Retina (tissue), 1 donor: ENCODE data around the gene UGT1A7.
"Not testable (repeated sequence)": the region's sequence is repeated elsewhere in the genome, so short reads cannot be mapped to it uniquely, and the experiment has no call there.

Experiments
- DNase-seq: peaks from one replicate; pipeline ENCODE4 v3.0.0-alpha.2; 2016

Gene UGT1A7

GRCh38 chr2:233684640-233685039, 2.9 kb downstream of the UGT1A7 start:
- no peak for DNase-seq

- DNase-seq = no peak
Observed at GRCh38 chr2:233686928-233687327, 5.2 kb downstream of the UGT1A7 start.

- no peak for DNase-seq
Observed at GRCh38 chr2:233688341-233688740, 6.6 kb downstream of the UGT1A7 start.

GRCh38 chr2:233689031-233689430, 7.3 kb downstream of the UGT1A7 start:
- DNase-seq = no peak

GRCh38 chr2:233689501-233689900, 7.8 kb downstream of the UGT1A7 start:
- DNase-seq = no peak

- no peak for DNase-seq
Observed at GRCh38 chr2:233690444-233690843, 8.7 kb downstream of the UGT1A7 start.

- DNase-seq = no peak
Observed at GRCh38 chr2:233691443-233692433, 10.0 kb downstream of the UGT1A7 start.

GRCh38 chr2:233692648-233693047, 10.9 kb downstream of the UGT1A7 start, which contains the start of gene UGT1A6:
UGT1A6 (plus strand) TSS chr2:233692890; CDS start chr2:233693005, 115 bp downstream.
- DNase-seq = no peak

- DNase-seq = no peak
Observed at GRCh38 chr2:233693963-233694362, 12.3 kb downstream of the UGT1A7 start.

GRCh38 chr2:233698740-233699139, 17.0 kb downstream of the UGT1A7 start:
- no peak for DNase-seq

- DNase-seq = no peak
Observed at GRCh38 chr2:233699424-233700027, 17.8 kb downstream of the UGT1A7 start.

GRCh38 chr2:233700028-233700635, 18.4 kb downstream of the UGT1A7 start:
- DNase-seq = peak; percentile 34

GRCh38 chr2:233700842-233701241, 19.1 kb downstream of the UGT1A7 start:
- DNase-seq = not testable (repeated sequence)

GRCh38 chr2:233702238-233702637, 20.5 kb downstream of the UGT1A7 start:
- no peak for DNase-seq

- DNase-seq = no peak
Observed at GRCh38 chr2:233705911-233706506, 24.3 kb downstream of the UGT1A7 start.

GRCh38 chr2:233706720-233707119, 25.0 kb downstream of the UGT1A7 start:
- no peak for DNase-seq

GRCh38 chr2:233707940-233708644, 26.4 kb downstream of the UGT1A7 start:
- DNase-seq = peak; percentile 12

GRCh38 chr2:233708942-233709341, 27.2 kb downstream of the UGT1A7 start:
- no peak for DNase-seq

GRCh38 chr2:233711312-233712008, 29.8 kb downstream of the UGT1A7 start:
- peak; percentile 57 for DNase-seq

- no peak for DNase-seq
Observed at GRCh38 chr2:233712611-233713261, 31.0 kb downstream of the UGT1A7 start, which contains the start of gene UGT1A5. UGT1A5 (plus strand) TSS chr2:233712907; CDS start chr2:233712992, 85 bp downstream.

GRCh38 chr2:233713262-233713615, 31.5 kb downstream of the UGT1A7 start:
- no peak for DNase-seq
